COLO829 (cell line): ENCODE data around the gene FOLR3.
"Not testable (repeated sequence)": the region's sequence is repeated elsewhere in the genome, so short reads cannot be mapped to it uniquely, and the experiment has no call there.

Source experiments
- DNase-seq: peaks from one replicate; pipeline ENCODE4 v3.0.0; 2012; ENCODE audit warnings: low spot score

FOLR3 gene

GRCh38 chr11:72135473-72135872 is at the start of gene FOLR3:
Gene FOLR3 (plus strand): TSS chr11:72135725. CDS start chr11:72135953, 228 bp downstream.
- DNase-seq: not testable (repeated sequence)

GRCh38 chr11:72088076-72088808 is 47.3 kb upstream of the FOLR3 start:
- DNase-seq: no peak

GRCh38 chr11:72091292-72091691 is 44.2 kb upstream of the FOLR3 start:
- peak; percentile 68 for DNase-seq

- no peak for DNase-seq
These were observed 36.8 kb upstream of the FOLR3 start for GRCh38 chr11:72098741-72099140.

GRCh38 chr11:72100009-72100408 is 35.5 kb upstream of the FOLR3 start:
- DNase-seq: no peak

- no peak for DNase-seq
These were observed 35.1 kb upstream of the FOLR3 start for GRCh38 chr11:72100462-72100861.

- DNase-seq: no peak
These were observed 33.4 kb upstream of the FOLR3 start for GRCh38 chr11:72102162-72102561.

- DNase-seq: no peak
These were observed 32.9 kb upstream of the FOLR3 start for GRCh38 chr11:72102631-72102945.

- DNase-seq: peak; percentile 91
These were observed 32.4 kb upstream of the FOLR3 start, which contains the start of gene LAMTOR1 for GRCh38 chr11:72102946-72103753. Gene LAMTOR1 (minus strand): TSS chr11:72103297. CDS start chr11:72103224, 73 bp downstream.

GRCh38 chr11:72103754-72104167 is 31.8 kb upstream of the FOLR3 start:
- DNase-seq: no peak

GRCh38 chr11:72105888-72106287 is 29.6 kb upstream of the FOLR3 start, which contains the start of gene TOMT:
Gene TOMT (plus strand): TSS chr11:72105924. CDS start chr11:72105952, 28 bp downstream.
- DNase-seq: no peak

GRCh38 chr11:72111300-72112142 is 24.0 kb upstream of the FOLR3 start:
- no peak for DNase-seq

GRCh38 chr11:72112143-72112977 is 23.2 kb upstream of the FOLR3 start, which contains the start of gene ANAPC15:
Gene ANAPC15 (minus strand): TSS chr11:72112695. CDS start chr11:72111276, 1,419 bp downstream.
- DNase-seq: peak; percentile 95

GRCh38 chr11:72112978-72113808 is 22.3 kb upstream of the FOLR3 start:
- no peak for DNase-seq

- no peak for DNase-seq
These were observed 21.0 kb upstream of the FOLR3 start for GRCh38 chr11:72114570-72114969.

GRCh38 chr11:72116019-72116755 is 19.3 kb upstream of the FOLR3 start:
- no peak for DNase-seq

GRCh38 chr11:72119198-72119597 is 16.3 kb upstream of the FOLR3 start:
- DNase-seq: no peak

- DNase-seq: no peak
These were observed 14.6 kb upstream of the FOLR3 start for GRCh38 chr11:72120930-72121329.

- DNase-seq: no peak
These were observed 12.9 kb upstream of the FOLR3 start for GRCh38 chr11:72122607-72123006.
